Measurements from ENCODE around the gene TNIK. TPM values are rescaled to one million over a fixed set of nuclear protein-coding genes. Genes with fewer than 3 reads are reported as not detected.

Gene TNIK
- total RNA-seq, 2 experiments from 2014 or later, result 36.6 to 39.3 TPM

GRCh38 chr3:171416666-171417065, 43.5 kb downstream of the TNIK start:
- H3K4me1 Mint-ChIP-seq, result no peaks in the 10 kb centered on the region
- CTCF ChIA-PET, result interaction anchor here (1.5 kb wide), 1 partner anchor 254 kb away, joined by 4 read pairs; no protein-coding TSS in a partner anchor

GRCh38 chr3:171416061-171416460, 44.1 kb downstream of the TNIK start:
- Mint-ChIP-seq H3K9me3 (ENCODE audit: low read depth) (no peaks in the 10 kb centered on the region), H3K27me3 (no peaks in the 10 kb centered on the region), H3K27ac (no peak overlapping the region), H3K4me1 (no peaks in the 10 kb centered on the region), H3K36me3 (peaks cover 4% of the 10 kb centered on the region), H3K4me3 (no peak overlapping the region)
- ATAC-seq, result no peak
- no peak for DNase-seq
- CTCF ChIA-PET, result interaction anchor here (0.7 to 1.5 kb wide), 3 partner anchors 12 to 253 kb away, joined by 3 to 4 read pairs (median 3); no protein-coding TSS in a partner anchor

More at GRCh38 chr3:171416666-171417065, 43.5 kb downstream of the TNIK start:
- Mint-ChIP-seq H3K4me3 (no peak overlapping the region), H3K27me3 (no peaks in the 10 kb centered on the region), H3K27ac (no peak overlapping the region), H3K36me3 (peaks cover 5% of the 10 kb centered on the region), H3K9me3 (ENCODE audit: low read depth) (no peaks in the 10 kb centered on the region)
- ATAC-seq (no peak), DNase-seq (no peak)

GRCh38 chr3:171415070-171415469, 45.1 kb downstream of the TNIK start:
- Mint-ChIP-seq H3K27ac (no peak overlapping the region), H3K4me1 (no peaks in the 10 kb centered on the region)
- CTCF ChIA-PET, result interaction anchor here (0.8 kb wide), 1 partner anchor 220 kb away, joined by 3 read pairs; no protein-coding TSS in a partner anchor

GRCh38 chr3:171412473-171412872, 47.7 kb downstream of the TNIK start:
- no peaks in the 10 kb centered on the region for H3K27me3 Mint-ChIP-seq
- peaks cover 4% of the 10 kb centered on the region for H3K4me1 Mint-ChIP-seq
- CTCF ChIA-PET, result no interaction called here
- no peak overlapping the region for H3K27ac Mint-ChIP-seq
- no peak for ATAC-seq
- no peak for DNase-seq
- no peaks in the 10 kb centered on the region for H3K9me3 Mint-ChIP-seq (ENCODE audit: low read depth)
- H3K4me3 Mint-ChIP-seq, result no peak overlapping the region
- H3K36me3 Mint-ChIP-seq, result peaks cover 3% of the 10 kb centered on the region

More at GRCh38 chr3:171415070-171415469, 45.1 kb downstream of the TNIK start:
- Mint-ChIP-seq H3K36me3 (peaks cover 3% of the 10 kb centered on the region), H3K9me3 (ENCODE audit: low read depth) (no peaks in the 10 kb centered on the region), H3K27me3 (no peaks in the 10 kb centered on the region), H3K4me3 (no peak overlapping the region)
- ATAC-seq (no peak), DNase-seq (no peak)

GRCh38 chr3:171412054-171412453, 48.2 kb downstream of the TNIK start:
- Mint-ChIP-seq H3K4me3 (no peak overlapping the region), H3K27me3 (no peaks in the 10 kb centered on the region), H3K9me3 (ENCODE audit: low read depth) (no peaks in the 10 kb centered on the region), H3K36me3 (peaks cover 3% of the 10 kb centered on the region), H3K4me1 (peaks cover 6% of the 10 kb centered on the region), H3K27ac (no peak overlapping the region)
- ATAC-seq (no peak), DNase-seq (no peak)
- CTCF ChIA-PET, result no interaction called here

GRCh38 chr3:171410186-171410585, 50.0 kb downstream of the TNIK start:
- Mint-ChIP-seq H3K4me1 (peaks cover 6% of the 10 kb centered on the region), H3K4me3 (no peak overlapping the region), H3K27ac (no peak overlapping the region), H3K27me3 (no peaks in the 10 kb centered on the region), H3K36me3 (peaks cover 10% of the 10 kb centered on the region), H3K9me3 (ENCODE audit: low read depth) (no peaks in the 10 kb centered on the region)
- DNase-seq, result no peak
- CTCF ChIA-PET, result no interaction called here
- no peak for ATAC-seq

GRCh38 chr3:171407759-171408158, 52.4 kb downstream of the TNIK start:
- Mint-ChIP-seq H3K4me1 (peaks cover 6% of the 10 kb centered on the region), H3K9me3 (ENCODE audit: low read depth) (peaks cover 2% of the 10 kb centered on the region), H3K4me3 (no peak overlapping the region), H3K27ac (no peak overlapping the region), H3K36me3 (peaks cover 22% of the 10 kb centered on the region), H3K27me3 (no peaks in the 10 kb centered on the region)
- CTCF ChIA-PET, result interaction anchor here (0.5 kb wide), 1 partner anchor 131 kb away, joined by 3 read pairs; no protein-coding TSS in a partner anchor
- ATAC-seq, result no peak
- no peak for DNase-seq

- CTCF ChIA-PET, result interaction anchor here (0.5 to 0.9 kb wide), 2 partner anchors 12 to 229 kb away, joined by 3 read pairs; no protein-coding TSS in a partner anchor
- no peak for ATAC-seq
- H3K4me1 Mint-ChIP-seq, result peaks cover 6% of the 10 kb centered on the region
- H3K36me3 Mint-ChIP-seq, result peaks cover 27% of the 10 kb centered on the region
- H3K4me3 Mint-ChIP-seq, result no peak overlapping the region
- no peaks in the 10 kb centered on the region for H3K27me3 Mint-ChIP-seq
- H3K27ac Mint-ChIP-seq, result no peak overlapping the region
- no peak for DNase-seq
- H3K9me3 Mint-ChIP-seq (ENCODE audit: low read depth), result peaks cover 2% of the 10 kb centered on the region
These were observed 55.7 kb downstream of the TNIK start for GRCh38 chr3:171404376-171404967.

GRCh38 chr3:171402281-171402680, 57.9 kb downstream of the TNIK start:
- no peaks in the 10 kb centered on the region for H3K27me3 Mint-ChIP-seq
- peaks cover 2% of the 10 kb centered on the region for H3K9me3 Mint-ChIP-seq (ENCODE audit: low read depth)
- CTCF ChIA-PET, result no interaction called here
- no peak overlapping the region for H3K27ac Mint-ChIP-seq
- no peaks in the 10 kb centered on the region for H3K4me1 Mint-ChIP-seq
- no peak for DNase-seq
- H3K36me3 Mint-ChIP-seq, result peaks cover 24% of the 10 kb centered on the region
- H3K4me3 Mint-ChIP-seq, result no peak overlapping the region
- ATAC-seq, result no peak

GRCh38 chr3:171401432-171401831, 58.8 kb downstream of the TNIK start:
- peaks cover 2% of the 10 kb centered on the region for H3K9me3 Mint-ChIP-seq (ENCODE audit: low read depth)
- H3K27ac Mint-ChIP-seq, result no peak overlapping the region
- H3K27me3 Mint-ChIP-seq, result no peaks in the 10 kb centered on the region
- no peak overlapping the region for H3K4me3 Mint-ChIP-seq
- DNase-seq (no peak), ATAC-seq (no peak)
- CTCF ChIA-PET, result no interaction called here
- H3K36me3 Mint-ChIP-seq, result peaks cover 20% of the 10 kb centered on the region
- H3K4me1 Mint-ChIP-seq, result no peaks in the 10 kb centered on the region

- peaks cover 19% of the 10 kb centered on the region for H3K36me3 Mint-ChIP-seq
- no peak for ATAC-seq
- CTCF ChIA-PET, result no interaction called here
These were observed 60.4 kb downstream of the TNIK start for GRCh38 chr3:171399842-171400241.

GRCh38 chr3:171398343-171398742, 61.9 kb downstream of the TNIK start:
- CTCF ChIA-PET, result no interaction called here
- Mint-ChIP-seq H3K36me3 (peaks cover 12% of the 10 kb centered on the region), H3K4me3 (no peak overlapping the region), H3K27me3 (no peaks in the 10 kb centered on the region), H3K4me1 (no peaks in the 10 kb centered on the region), H3K27ac (no peak overlapping the region), H3K9me3 (ENCODE audit: low read depth) (peaks cover 2% of the 10 kb centered on the region)
- DNase-seq (no peak), ATAC-seq (no peak)

More at GRCh38 chr3:171399842-171400241, 60.4 kb downstream of the TNIK start:
- H3K27ac Mint-ChIP-seq, result no peak overlapping the region
- H3K27me3 Mint-ChIP-seq, result no peaks in the 10 kb centered on the region
- no peak for DNase-seq
- H3K4me1 Mint-ChIP-seq, result no peaks in the 10 kb centered on the region
- peaks cover 2% of the 10 kb centered on the region for H3K9me3 Mint-ChIP-seq (ENCODE audit: low read depth)
- no peak overlapping the region for H3K4me3 Mint-ChIP-seq

- H3K27me3 Mint-ChIP-seq, result no peaks in the 10 kb centered on the region
- no peak overlapping the region for H3K27ac Mint-ChIP-seq
- H3K36me3 Mint-ChIP-seq, result peaks cover 8% of the 10 kb centered on the region
- no peaks in the 10 kb centered on the region for H3K9me3 Mint-ChIP-seq (ENCODE audit: low read depth)
- no peaks in the 10 kb centered on the region for H3K4me1 Mint-ChIP-seq
- no peak overlapping the region for H3K4me3 Mint-ChIP-seq
- no peak for DNase-seq
- no peak for ATAC-seq
- CTCF ChIA-PET, result no interaction called here
These were observed 63.1 kb downstream of the TNIK start for GRCh38 chr3:171397089-171397488.

- Mint-ChIP-seq H3K4me1 (no peaks in the 10 kb centered on the region), H3K4me3 (no peak overlapping the region), H3K36me3 (peaks cover 15% of the 10 kb centered on the region), H3K27ac (no peak overlapping the region), H3K27me3 (no peaks in the 10 kb centered on the region), H3K9me3 (ENCODE audit: low read depth) (peaks cover 8% of the 10 kb centered on the region)
- DNase-seq (no peak), ATAC-seq (no peak)
- CTCF ChIA-PET, result no interaction called here
These were observed 64.2 kb downstream of the TNIK start for GRCh38 chr3:171396048-171396447.
